Neural cell (in vitro differentiated cells): Measurements from ENCODE around the gene TRMT13. TPM values are rescaled to one million over a fixed set of nuclear protein-coding genes. Genes with fewer than 3 reads are reported as not detected.

Experiments used
- H2AFZ ChIP-seq: fragments of 200-600, 300-800 bp; sonication (generic), shearing (Covaris generic); 2 replicates; pipeline ENCODE4 v1.6.0; 2014; ENCODE audit warnings: low read depth, mild to moderate bottlenecking, antibody characterized with exemption, low read length, moderate library complexity
- H3F3A ChIP-seq: fragments of 200-600 bp; shearing (Covaris generic); 2 replicates; pipeline ENCODE4 v1.6.1; 2016; ENCODE audit warnings: mild to moderate bottlenecking, moderate library complexity, mixed read lengths, antibody characterized with exemption, low read length; ENCODE audit not compliant: insufficient read depth, poor library complexity, severe bottlenecking
- H3K27ac ChIP-seq: fragments of 200-600, 300-800 bp; sonication (generic), shearing (Covaris generic); 2 replicates; pipeline ENCODE4 v1.5.1; 2014; ENCODE audit warnings: mild to moderate bottlenecking, low read length, moderate library complexity
- H3K27me3 ChIP-seq: fragments of 300-800, 200-600 bp; sonication (generic), shearing (Covaris generic); 2 replicates; pipeline ENCODE4 v1.6.0; 2014; ENCODE audit warnings: mild to moderate bottlenecking, low read depth, low read length, moderate library complexity; ENCODE audit not compliant: insufficient read depth
- H3K36me3 ChIP-seq: fragments of 300-800, 200-600 bp; sonication (generic), shearing (Covaris generic); 2 replicates; pipeline ENCODE4 v1.5.1; 2014; ENCODE audit warnings: mild to moderate bottlenecking, antibody characterized with exemption, low read length, moderate library complexity; ENCODE audit not compliant: insufficient read depth
- H3K4me2 ChIP-seq: fragments of 300-800, 200-600 bp; sonication (generic), shearing (Covaris generic); 2 replicates; pipeline ENCODE4 v1.6.0; 2014; ENCODE audit warnings: mild to moderate bottlenecking, low read length
- H3K4me3 ChIP-seq: fragments of 300-800, 200-600 bp; sonication (generic), shearing (Covaris generic); 2 replicates; pipeline ENCODE4 v1.5.1; 2014; ENCODE audit warnings: mild to moderate bottlenecking, low read length, moderate library complexity
- H3K79me2 ChIP-seq: fragments of 200-600 bp; shearing (Covaris generic); replicated peaks from 2 replicates; pipeline ENCODE4 v1.6.0; 2014; ENCODE audit warnings: mild to moderate bottlenecking, low read length, moderate library complexity; ENCODE audit not compliant: insufficient read depth
- H3K9ac ChIP-seq: fragments of 300-800, 200-600 bp; sonication (generic), shearing (Covaris generic); 2 replicates; pipeline ENCODE4 v1.6.1; 2016; ENCODE audit warnings: mild to moderate bottlenecking, low read length, mixed read lengths
- H3K9me2 ChIP-seq: fragments of 200-600 bp; shearing (Covaris generic); 2 replicates; pipeline ENCODE4 v1.6.1; 2016; ENCODE audit warnings: mild to moderate bottlenecking, low read length, mixed read lengths; ENCODE audit not compliant: insufficient read depth
- H3K9me3 ChIP-seq: fragments of 200-600, 300-800 bp; sonication (generic), shearing (Covaris generic); 2 replicates; pipeline ENCODE4 v1.6.1; 2016; ENCODE audit warnings: mild to moderate bottlenecking, mixed run types, low read length, moderate library complexity, mixed read lengths
- H4K20me1 ChIP-seq: fragments of 200-600 bp; shearing (Covaris generic); 2 replicates; pipeline ENCODE4 v1.6.1; 2016; ENCODE audit warnings: mild to moderate bottlenecking, mixed run types; ENCODE audit not compliant: insufficient read depth
- EP300 ChIP-seq: fragments of 450-650 bp; conservative IDR thresholded peaks from 2 replicates; pipeline ENCODE4 v1.6.1; 2014; ENCODE audit warnings: antibody characterized with exemption, mild to moderate bottlenecking, moderate library complexity; ENCODE audit not compliant: poor library complexity, severe bottlenecking
- EZH2 ChIP-seq: fragments of 200-600, 300-800 bp; shearing (Covaris generic), sonication (generic); IDR thresholded peaks from 2 replicates; pipeline ENCODE4 v1.6.1; 2014; ENCODE audit warnings: antibody characterized with exemption, low read length, borderline replicate concordance, mild to moderate bottlenecking; ENCODE audit not compliant: insufficient read depth, poor library complexity, severe bottlenecking
- MXI1 ChIP-seq: fragments of 450-650 bp; conservative IDR thresholded peaks from 2 replicates; pipeline ENCODE4 v1.6.1; 2014; ENCODE audit warnings: antibody characterized with exemption, mild to moderate bottlenecking; ENCODE audit not compliant: poor library complexity, severe bottlenecking
- POLR2AphosphoS5 ChIP-seq: IDR thresholded peaks from 2 replicates; pipeline ENCODE4 v1.6.1; 2012
- RAD21 ChIP-seq: fragments of 450-650 bp; conservative IDR thresholded peaks from 2 replicates; pipeline ENCODE4 v1.6.1; 2014; ENCODE audit warnings: antibody characterized with exemption, mild to moderate bottlenecking, moderate library complexity
- SMC3 ChIP-seq: fragments of 450-650 bp; conservative IDR thresholded peaks from 2 replicates; pipeline ENCODE4 v1.6.1; 2014; ENCODE audit warnings: antibody characterized with exemption, mild to moderate bottlenecking, moderate library complexity; ENCODE audit not compliant: poor library complexity
- TAF1 ChIP-seq: IDR thresholded peaks from 2 replicates; pipeline ENCODE4 v1.6.1; 2012; ENCODE audit warnings: low read depth
- polyA plus RNA-seq: library from polyadenylated mRNA; depleted of rRNA; stranded (reverse); fragments of >200 nt; gene quantifications from 2 replicates; pipeline ENCODE4 v1.2.3, GENCODE V29; 2014
- TF ChIP-seq, protein P1 (sequence below): IDR thresholded peaks from 2 replicates; pipeline ENCODE4 v1.6.1; 2012; ENCODE audit warnings: borderline replicate concordance
- TF ChIP-seq, protein P2 (sequence below): fragments of 450-650 bp; IDR thresholded peaks from 2 replicates; pipeline ENCODE4 v1.5.1; 2014; ENCODE audit warnings: antibody characterized with exemption, mild to moderate bottlenecking, moderate library complexity; ENCODE audit not compliant: poor library complexity, severe bottlenecking

TRMT13 gene
- polyA plus RNA-seq, 1 donor from 2014 or later: 56.6 TPM

DNA sequence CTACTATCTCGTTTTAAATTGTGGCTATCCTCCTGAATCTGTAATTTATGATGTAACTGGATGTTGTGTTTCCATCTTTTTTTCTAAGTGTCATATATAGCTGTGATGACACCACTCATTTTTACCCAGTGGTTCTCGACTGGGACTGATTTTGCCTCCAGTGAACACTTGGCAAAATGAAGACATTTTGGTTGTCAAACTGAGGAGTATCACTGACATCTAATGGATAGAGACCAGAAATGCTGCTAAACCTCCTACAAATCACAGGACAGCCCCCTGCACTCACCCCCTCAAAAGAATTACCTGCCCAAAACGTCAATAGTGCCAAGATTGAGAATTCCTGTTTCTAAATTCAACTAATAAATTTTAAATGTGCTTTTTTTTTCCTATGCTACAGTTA lies 1.9 kb downstream of the TRMT13 start:
- H3K36me3 ChIP-seq: no peaks in the 10 kb centered on the region
- no peak overlapping the region for H3K4me2 ChIP-seq
- H3K9me2 ChIP-seq: no peaks in the 10 kb centered on the region
- H3K4me3 ChIP-seq: peak overlapping the region; percentile 75
- H3F3A ChIP-seq: no peaks in the 10 kb centered on the region
- peaks cover 29% of the 10 kb centered on the region for H3K79me2 ChIP-seq
- TF ChIP-seq RAD21 (no peak), SMC3 (no peak)
- H3K27me3 ChIP-seq: no peaks in the 10 kb centered on the region
- H3K27ac ChIP-seq: no peak overlapping the region
- H3K9me3 ChIP-seq: no peaks in the 10 kb centered on the region
- H3K9ac ChIP-seq: no peak overlapping the region
- H2AFZ ChIP-seq: no peak overlapping the region
- H4K20me1 ChIP-seq: no peaks in the 10 kb centered on the region

DNA sequence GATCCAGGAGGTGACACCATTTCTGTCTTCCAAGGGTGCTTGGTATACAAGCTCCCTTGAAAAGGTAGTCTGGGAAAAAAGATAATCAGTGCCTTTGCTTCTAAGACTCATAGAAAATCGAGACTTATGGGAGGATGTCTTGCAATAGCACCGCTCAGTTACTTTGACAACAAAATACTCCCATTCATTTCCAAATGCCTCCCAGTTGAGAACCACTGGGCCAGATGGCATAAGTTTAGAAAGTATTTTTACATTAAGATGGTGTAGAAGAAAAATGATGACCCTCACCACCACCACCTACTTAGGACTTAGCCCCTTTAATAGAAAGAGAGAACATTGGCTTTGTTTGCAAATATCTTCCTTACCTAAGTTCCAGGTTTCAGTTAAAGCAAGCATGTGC lies 4.6 kb downstream of the TRMT13 start:
- H3K79me2 ChIP-seq: peaks cover 10% of the 10 kb centered on the region
- H2AFZ ChIP-seq: no peak overlapping the region
- no peak overlapping the region for H3K27ac ChIP-seq

DNA sequence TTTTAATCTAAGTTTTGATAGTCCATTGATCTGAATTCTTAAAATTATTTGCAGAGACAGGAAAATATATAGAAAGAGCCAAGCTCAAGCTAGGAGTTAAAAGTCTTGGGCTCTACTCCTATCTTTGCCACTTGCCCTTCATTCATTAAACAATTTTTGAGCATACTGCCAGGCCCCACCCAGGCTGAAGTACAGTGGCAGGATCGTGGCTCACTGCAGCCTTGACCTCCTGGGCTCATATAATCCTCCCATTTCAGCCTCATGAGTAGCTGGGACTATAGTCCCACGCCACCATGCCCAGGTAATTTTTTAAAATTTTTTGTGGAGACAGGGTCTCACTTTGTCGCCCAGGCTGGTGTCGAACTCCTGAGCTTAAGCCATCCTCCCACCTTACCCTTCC lies 8.2 kb downstream of the TRMT13 start:
- Histone ChIP-seq H3K36me3 (peaks cover 12% of the 10 kb centered on the region), H3K9ac (no peak overlapping the region), H3K9me3 (no peaks in the 10 kb centered on the region), H3K4me3 (no peak overlapping the region), H3K9me2 (no peaks in the 10 kb centered on the region), H4K20me1 (no peaks in the 10 kb centered on the region), H2AFZ (no peak overlapping the region), H3K27ac (no peak overlapping the region), H3K79me2 (no peaks in the 10 kb centered on the region), H3K27me3 (no peaks in the 10 kb centered on the region), H3F3A (no peaks in the 10 kb centered on the region), H3K4me2 (no peak overlapping the region)
- TF ChIP-seq, protein P1, sequence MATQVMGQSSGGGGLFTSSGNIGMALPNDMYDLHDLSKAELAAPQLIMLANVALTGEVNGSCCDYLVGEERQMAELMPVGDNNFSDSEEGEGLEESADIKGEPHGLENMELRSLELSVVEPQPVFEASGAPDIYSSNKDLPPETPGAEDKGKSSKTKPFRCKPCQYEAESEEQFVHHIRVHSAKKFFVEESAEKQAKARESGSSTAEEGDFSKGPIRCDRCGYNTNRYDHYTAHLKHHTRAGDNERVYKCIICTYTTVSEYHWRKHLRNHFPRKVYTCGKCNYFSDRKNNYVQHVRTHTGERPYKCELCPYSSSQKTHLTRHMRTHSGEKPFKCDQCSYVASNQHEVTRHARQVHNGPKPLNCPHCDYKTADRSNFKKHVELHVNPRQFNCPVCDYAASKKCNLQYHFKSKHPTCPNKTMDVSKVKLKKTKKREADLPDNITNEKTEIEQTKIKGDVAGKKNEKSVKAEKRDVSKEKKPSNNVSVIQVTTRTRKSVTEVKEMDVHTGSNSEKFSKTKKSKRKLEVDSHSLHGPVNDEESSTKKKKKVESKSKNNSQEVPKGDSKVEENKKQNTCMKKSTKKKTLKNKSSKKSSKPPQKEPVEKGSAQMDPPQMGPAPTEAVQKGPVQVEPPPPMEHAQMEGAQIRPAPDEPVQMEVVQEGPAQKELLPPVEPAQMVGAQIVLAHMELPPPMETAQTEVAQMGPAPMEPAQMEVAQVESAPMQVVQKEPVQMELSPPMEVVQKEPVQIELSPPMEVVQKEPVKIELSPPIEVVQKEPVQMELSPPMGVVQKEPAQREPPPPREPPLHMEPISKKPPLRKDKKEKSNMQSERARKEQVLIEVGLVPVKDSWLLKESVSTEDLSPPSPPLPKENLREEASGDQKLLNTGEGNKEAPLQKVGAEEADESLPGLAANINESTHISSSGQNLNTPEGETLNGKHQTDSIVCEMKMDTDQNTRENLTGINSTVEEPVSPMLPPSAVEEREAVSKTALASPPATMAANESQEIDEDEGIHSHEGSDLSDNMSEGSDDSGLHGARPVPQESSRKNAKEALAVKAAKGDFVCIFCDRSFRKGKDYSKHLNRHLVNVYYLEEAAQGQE: no peak
- TF ChIP-seq RAD21: no peak
- no peak for TF ChIP-seq SMC3
- TF ChIP-seq, protein P2, sequence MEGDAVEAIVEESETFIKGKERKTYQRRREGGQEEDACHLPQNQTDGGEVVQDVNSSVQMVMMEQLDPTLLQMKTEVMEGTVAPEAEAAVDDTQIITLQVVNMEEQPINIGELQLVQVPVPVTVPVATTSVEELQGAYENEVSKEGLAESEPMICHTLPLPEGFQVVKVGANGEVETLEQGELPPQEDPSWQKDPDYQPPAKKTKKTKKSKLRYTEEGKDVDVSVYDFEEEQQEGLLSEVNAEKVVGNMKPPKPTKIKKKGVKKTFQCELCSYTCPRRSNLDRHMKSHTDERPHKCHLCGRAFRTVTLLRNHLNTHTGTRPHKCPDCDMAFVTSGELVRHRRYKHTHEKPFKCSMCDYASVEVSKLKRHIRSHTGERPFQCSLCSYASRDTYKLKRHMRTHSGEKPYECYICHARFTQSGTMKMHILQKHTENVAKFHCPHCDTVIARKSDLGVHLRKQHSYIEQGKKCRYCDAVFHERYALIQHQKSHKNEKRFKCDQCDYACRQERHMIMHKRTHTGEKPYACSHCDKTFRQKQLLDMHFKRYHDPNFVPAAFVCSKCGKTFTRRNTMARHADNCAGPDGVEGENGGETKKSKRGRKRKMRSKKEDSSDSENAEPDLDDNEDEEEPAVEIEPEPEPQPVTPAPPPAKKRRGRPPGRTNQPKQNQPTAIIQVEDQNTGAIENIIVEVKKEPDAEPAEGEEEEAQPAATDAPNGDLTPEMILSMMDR: no peak
- no peak for TF ChIP-seq EZH2
- no peak for TF ChIP-seq POLR2AphosphoS5
- TF ChIP-seq MXI1: no peak
- no peak for TF ChIP-seq EP300
- TF ChIP-seq TAF1: no peak

More for the DNA sequence above, 4.6 kb downstream of the TRMT13 start:
- Histone ChIP-seq H3F3A (no peaks in the 10 kb centered on the region), H3K9ac (no peak overlapping the region), H3K27me3 (no peaks in the 10 kb centered on the region), H4K20me1 (no peaks in the 10 kb centered on the region), H3K9me3 (no peaks in the 10 kb centered on the region), H3K4me2 (no peak overlapping the region), H3K36me3 (no peaks in the 10 kb centered on the region), H3K9me2 (no peaks in the 10 kb centered on the region), H3K4me3 (no peak overlapping the region)
- TF ChIP-seq SMC3: no peak
- TF ChIP-seq, protein P1: no peak
